Limb (tissue), 2 donors: ENCODE results near the gene DDIT4.
"Not testable (repeated sequence)": the region's sequence is repeated elsewhere in the genome, so short reads cannot be mapped to it uniquely, and the experiment has no call there.

ENCODE experiments used
- DNase-seq, 2 donors: peaks; one replicate each; pipeline ENCODE4 v3.0.0-alpha.2; 2016; ENCODE audit errors: extremely low spot score in 2 of 2

The DDIT4 gene

GRCh38 chr10:72249176-72249862, 24.4 kb upstream of the DDIT4 start:
- DNase-seq: not testable (repeated sequence)

- peak in 1 of 2 donors; percentile 60 for DNase-seq
Measured at GRCh38 chr10:72250666-72251065, 23.1 kb upstream of the DDIT4 start.

- DNase-seq: no peak
Measured at GRCh38 chr10:72251635-72252034, 22.1 kb upstream of the DDIT4 start.

GRCh38 chr10:72252972-72253371, 20.8 kb upstream of the DDIT4 start:
- peak in 1 of 2 donors; percentile 49 for DNase-seq

GRCh38 chr10:72253578-72253977, 20.1 kb upstream of the DDIT4 start:
- no peak for DNase-seq

GRCh38 chr10:72254813-72255568, 18.7 kb upstream of the DDIT4 start:
- DNase-seq: peak; percentile 76 to 81

- DNase-seq: no peak
Measured at GRCh38 chr10:72255977-72256729, 17.6 kb upstream of the DDIT4 start.

GRCh38 chr10:72257051-72257892, 16.5 kb upstream of the DDIT4 start:
- no peak for DNase-seq

- DNase-seq: no peak
Measured at GRCh38 chr10:72258617-72259016, 15.1 kb upstream of the DDIT4 start.

- DNase-seq: peak in 1 of 2 donors; percentile 85
Measured at GRCh38 chr10:72259491-72260238, 14.1 kb upstream of the DDIT4 start.

- DNase-seq: peak in 1 of 2 donors; percentile 89
Measured at GRCh38 chr10:72260239-72260975, 13.3 kb upstream of the DDIT4 start.

- peak in 1 of 2 donors; percentile 94 for DNase-seq
Measured at GRCh38 chr10:72260976-72261783, 12.5 kb upstream of the DDIT4 start.

- DNase-seq: no peak
Measured at GRCh38 chr10:72261784-72262404, 11.8 kb upstream of the DDIT4 start.

- DNase-seq: no peak
Measured at GRCh38 chr10:72263613-72264241, 10.0 kb upstream of the DDIT4 start.

GRCh38 chr10:72264536-72264935, 9.2 kb upstream of the DDIT4 start:
- no peak for DNase-seq

- DNase-seq: no peak
Measured at GRCh38 chr10:72265508-72265907, 8.2 kb upstream of the DDIT4 start.

GRCh38 chr10:72265990-72266865, 7.5 kb upstream of the DDIT4 start:
- no peak for DNase-seq
